IPS DF 6.9 (cell line): ENCODE results near the gene TTC28.
"Not testable (repeated sequence)": the region's sequence is repeated elsewhere in the genome, so short reads cannot be mapped to it uniquely, and the experiment has no call there.

Experiments used
- DNase-seq: peaks from one replicate; pipeline ENCODE4 v3.0.0-alpha.2; 2013; ENCODE audit warnings: low read depth, low spot score
- H3K27ac ChIP-seq: one replicate; pipeline ENCODE4 v1.5.1; 2013; ENCODE audit warnings: low read length, control low read depth
- H3K27me3 ChIP-seq: 2 replicates; pipeline ENCODE4 v1.6.1; 2013; ENCODE audit warnings: mild to moderate bottlenecking, low read length; ENCODE audit not compliant: control insufficient read depth, insufficient read depth
- H3K36me3 ChIP-seq: 2 replicates; pipeline ENCODE4 v1.6.1; 2013; ENCODE audit warnings: low read length; ENCODE audit not compliant: control insufficient read depth, insufficient read depth
- H3K4me1 ChIP-seq: 2 replicates; pipeline ENCODE4 v1.6.1; 2013; ENCODE audit warnings: low read length; ENCODE audit not compliant: control insufficient read depth, insufficient read depth
- H3K4me3 ChIP-seq: 2 replicates; pipeline ENCODE4 v1.5.1; 2013; ENCODE audit warnings: mild to moderate bottlenecking, low read length
- H3K9me3 ChIP-seq: 2 replicates; pipeline ENCODE4 v1.6.1; 2013; ENCODE audit warnings: low read length, inconsistent platforms; ENCODE audit not compliant: control insufficient read depth, insufficient read depth
- WGBS: extraction: QIAGEN DNeasy Blood & Tissue Kit; methylation state at CpG from one replicate; pipeline ENCODE4 v1.1.7; 2013; ENCODE audit warnings: mixed read lengths, missing lambda C conversion rate; ENCODE audit not compliant: insufficient read length, insufficient coverage; 5-methylcytosine and 5-hydroxymethylcytosine counted together

TTC28 gene

GRCh38 chr22:28220626-28221363 is 458.8 kb downstream of the TTC28 start:
- Histone ChIP-seq H3K4me1 (no peaks in the 10 kb centered on the region), H3K27me3 (no peaks in the 10 kb centered on the region), H3K36me3 (no peaks in the 10 kb centered on the region), H3K4me3 (no peak overlapping the region), H3K9me3 (no peaks in the 10 kb centered on the region), H3K27ac (no peak overlapping the region)
- no peak for DNase-seq
- no CpG with 5 or more reads among the region's 5 CpGs for WGBS

- no CpG with 5 or more reads among the region's 1 CpG for WGBS
- Histone ChIP-seq H3K9me3 (no peaks in the 10 kb centered on the region), H3K36me3 (no peaks in the 10 kb centered on the region), H3K27ac (no peak overlapping the region), H3K4me1 (no peaks in the 10 kb centered on the region), H3K4me3 (no peak overlapping the region), H3K27me3 (no peaks in the 10 kb centered on the region)
- DNase-seq = no peak
Measured at GRCh38 chr22:28217277-28217676, 462.4 kb downstream of the TTC28 start.

GRCh38 chr22:28214750-28215149 is 464.9 kb downstream of the TTC28 start:
- not testable (repeated sequence) for H3K27me3 ChIP-seq, DNase-seq, H3K36me3 ChIP-seq, H3K4me3 ChIP-seq, H3K4me1 ChIP-seq, H3K9me3 ChIP-seq, H3K27ac ChIP-seq
- WGBS = no CpG with 5 or more reads among the region's 5 CpGs

- not testable (repeated sequence) for H3K27me3 ChIP-seq, H3K36me3 ChIP-seq, H3K4me3 ChIP-seq, H3K9me3 ChIP-seq, H3K4me1 ChIP-seq, H3K27ac ChIP-seq, DNase-seq
- no CpG with 5 or more reads among the region's 6 CpGs for WGBS
Measured at GRCh38 chr22:28209457-28209856, 470.2 kb downstream of the TTC28 start.

GRCh38 chr22:28208787-28209186 is 470.9 kb downstream of the TTC28 start:
- Histone ChIP-seq H3K27me3 (no peaks in the 10 kb centered on the region), H3K4me1 (peaks cover 4% of the 10 kb centered on the region; the same call in 1 of the 2 replicates), H3K36me3 (no peaks in the 10 kb centered on the region), H3K9me3 (no peaks in the 10 kb centered on the region), H3K27ac (no peak overlapping the region), H3K4me3 (no peak overlapping the region)
- no CpG with 5 or more reads among the region's 2 CpGs for whole genome bisulfite sequencing
- DNase-seq = no peak

- Histone ChIP-seq H3K27ac (no peak overlapping the region), H3K4me3 (no peak overlapping the region), H3K4me1 (peaks cover 4% of the 10 kb centered on the region; the same call in 1 of the 2 replicates), H3K9me3 (no peaks in the 10 kb centered on the region), H3K27me3 (no peaks in the 10 kb centered on the region), H3K36me3 (no peaks in the 10 kb centered on the region)
- no peak for DNase-seq
- no CpG with 5 or more reads among the region's 2 CpGs for WGBS
Measured at GRCh38 chr22:28208036-28208435, 471.6 kb downstream of the TTC28 start.

- Histone ChIP-seq H3K9me3 (no peaks in the 10 kb centered on the region), H3K4me3 (no peak overlapping the region), H3K27ac (no peak overlapping the region), H3K36me3 (no peaks in the 10 kb centered on the region), H3K4me1 (peaks cover 4% of the 10 kb centered on the region; the same call in 1 of the 2 replicates), H3K27me3 (no peaks in the 10 kb centered on the region)
- DNase-seq = no peak
- whole genome bisulfite sequencing = no CpG with 5 or more reads among the region's 6 CpGs
Measured at GRCh38 chr22:28207281-28208030, 472.2 kb downstream of the TTC28 start.

GRCh38 chr22:28205926-28206325 is 473.7 kb downstream of the TTC28 start:
- WGBS = no CpG with 5 or more reads among the region's 1 CpG
- H3K4me1 ChIP-seq = peaks cover 4% of the 10 kb centered on the region; the same call in 1 of the 2 replicates
- no peaks in the 10 kb centered on the region for H3K27me3 ChIP-seq
- no peak for DNase-seq
- H3K4me3 ChIP-seq = no peak overlapping the region
- H3K27ac ChIP-seq = no peak overlapping the region
- no peaks in the 10 kb centered on the region for H3K9me3 ChIP-seq
- H3K36me3 ChIP-seq = no peaks in the 10 kb centered on the region

GRCh38 chr22:28204382-28204781 is 475.3 kb downstream of the TTC28 start:
- DNase-seq = no peak
- no peaks in the 10 kb centered on the region for H3K27me3 ChIP-seq
- H3K4me3 ChIP-seq = no peak overlapping the region
- H3K36me3 ChIP-seq = no peaks in the 10 kb centered on the region
- peaks cover 1% of the 10 kb centered on the region; the same call in 1 of the 2 replicates for H3K4me1 ChIP-seq
- WGBS = no CpG with 5 or more reads among the region's 1 CpG
- no peak overlapping the region for H3K27ac ChIP-seq
- H3K9me3 ChIP-seq = no peaks in the 10 kb centered on the region

- H3K9me3 ChIP-seq = no peaks in the 10 kb centered on the region
- H3K27ac ChIP-seq = no peak overlapping the region
- H3K4me3 ChIP-seq = no peak overlapping the region
- WGBS = no CpG with 5 or more reads among the region's 1 CpG
- no peaks in the 10 kb centered on the region for H3K4me1 ChIP-seq
- H3K27me3 ChIP-seq = no peaks in the 10 kb centered on the region
- H3K36me3 ChIP-seq = no peaks in the 10 kb centered on the region
- no peak for DNase-seq
Measured at GRCh38 chr22:28203286-28203685, 476.4 kb downstream of the TTC28 start.
